Germinal center (tissue), 1 donor: ENCODE data around the gene SUPV3L1.
"Not testable (repeated sequence)": the region's sequence is repeated elsewhere in the genome, so short reads cannot be mapped to it uniquely, and the experiment has no call there.

Experiments used
- DNase-seq: peaks from one replicate; pipeline ENCODE4 v3.0.0; 2012; ENCODE audit warnings: mixed read lengths, low spot score

SUPV3L1 gene

GRCh38 chr10:69179743-69180524 is at the start of gene SUPV3L1:
Gene SUPV3L1, plus strand, starts transcription at chr10:69180234. Its CDS starts 58 bp downstream, at chr10:69180292.
- DNase-seq, result peak; percentile 89

DNA sequence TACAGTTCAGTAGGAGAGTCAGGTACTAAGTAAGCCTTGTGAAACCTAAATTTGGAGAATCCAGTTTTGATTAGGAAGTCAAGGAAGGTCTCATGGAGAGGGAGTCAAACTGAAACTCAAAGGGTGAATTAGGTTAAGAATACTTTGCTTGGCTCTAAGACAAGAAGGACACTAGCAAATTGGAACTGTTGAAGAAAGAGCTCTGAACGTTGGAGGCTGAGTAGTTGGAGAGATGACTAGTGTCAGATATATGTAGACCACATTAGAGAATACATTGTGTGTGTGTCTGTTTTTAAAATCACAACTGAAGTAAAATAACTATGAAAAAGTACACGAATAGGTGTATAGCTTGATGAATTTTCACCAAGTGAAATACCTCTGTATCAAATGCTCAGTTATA is 49.8 kb upstream of the SUPV3L1 start:
- DNase-seq, result no peak

DNA sequence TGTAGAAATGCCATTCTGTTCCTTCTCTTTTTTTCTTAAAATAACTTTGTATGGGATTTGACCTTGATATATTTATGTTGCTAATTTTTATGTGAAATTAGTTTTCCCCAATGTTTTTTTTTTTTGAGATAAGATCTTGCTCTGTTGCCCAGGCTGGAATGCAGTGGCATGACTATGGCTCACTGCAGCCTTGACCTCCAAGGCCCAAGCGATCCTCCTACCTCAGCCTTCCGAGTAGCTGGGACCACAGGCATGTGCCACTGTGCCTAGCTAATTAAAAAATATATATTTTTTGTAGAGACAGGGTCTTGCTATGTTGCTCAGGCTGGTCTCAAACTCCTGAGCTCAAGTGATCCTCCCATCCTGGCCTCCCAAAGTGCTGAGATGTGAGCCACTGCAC is 40.1 kb upstream of the SUPV3L1 start:
- no peak for DNase-seq

GRCh38 chr10:69141304-69141703 is 38.7 kb upstream of the SUPV3L1 start:
- no peak for DNase-seq

- DNase-seq, result not testable (repeated sequence)
These were observed 38.0 kb upstream of the SUPV3L1 start for GRCh38 chr10:69142074-69142473.

DNA sequence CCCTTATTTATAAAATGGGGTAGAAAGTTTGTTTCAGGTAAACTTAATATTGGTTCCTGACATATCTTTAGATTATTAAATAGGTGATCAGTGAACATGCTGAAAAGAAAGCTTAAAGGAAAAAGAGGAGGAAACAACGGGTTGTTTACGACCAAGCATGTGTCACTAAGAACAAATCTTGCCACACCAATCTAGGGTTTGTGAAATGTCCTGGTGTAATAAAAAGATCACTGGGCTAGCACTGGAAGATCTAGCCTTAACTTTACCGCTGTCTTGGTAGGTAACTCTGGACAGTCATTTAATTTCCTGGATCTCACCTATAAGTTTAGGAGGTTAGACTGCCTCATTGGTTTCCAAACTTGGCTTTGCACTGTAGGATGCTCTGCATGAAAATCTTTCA is 37.1 kb upstream of the SUPV3L1 start:
- no peak for DNase-seq

- DNase-seq, result no peak
These were observed 34.7 kb upstream of the SUPV3L1 start for GRCh38 chr10:69145329-69145728.

DNA sequence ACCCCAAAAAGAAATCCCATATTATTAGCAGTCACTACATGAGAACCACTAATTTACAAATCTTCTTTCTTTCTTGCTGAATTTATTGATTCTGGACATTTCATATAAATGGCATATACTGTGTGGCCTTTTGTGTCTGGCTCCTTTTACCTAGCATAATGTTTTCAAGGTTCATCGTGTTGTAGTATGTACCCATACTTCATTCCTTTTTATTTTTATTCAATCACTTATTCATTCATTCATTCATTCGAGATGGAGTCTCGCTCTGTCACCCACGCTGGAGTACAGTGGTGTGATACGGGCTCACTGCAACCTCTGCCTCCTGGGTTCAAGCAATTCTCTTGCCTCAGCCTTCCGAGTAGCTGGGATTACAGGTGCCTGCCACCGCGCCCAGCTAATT is 34.2 kb upstream of the SUPV3L1 start:
- no peak for DNase-seq

- DNase-seq, result no peak
These were observed 33.3 kb upstream of the SUPV3L1 start for GRCh38 chr10:69146759-69147158.

DNA sequence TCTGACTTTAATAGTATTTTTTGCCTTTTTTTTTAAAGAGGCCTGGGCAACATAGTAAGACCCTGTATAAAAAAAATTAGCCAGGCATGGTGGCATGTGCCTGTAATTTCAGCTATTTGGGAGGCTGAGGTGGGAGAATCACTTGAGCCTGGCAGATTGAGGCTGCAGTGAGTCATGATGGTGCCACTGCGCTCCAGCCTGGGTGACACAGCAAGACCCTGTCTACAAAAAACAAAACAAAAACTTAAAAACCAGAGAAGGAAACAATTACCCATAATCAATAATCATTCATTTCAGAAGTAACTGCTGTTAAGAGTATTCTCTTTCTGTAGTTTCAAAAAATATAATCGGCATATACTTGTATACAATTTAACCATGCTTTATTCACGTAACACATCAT is 28.1 kb upstream of the SUPV3L1 start:
- no peak for DNase-seq

DNA sequence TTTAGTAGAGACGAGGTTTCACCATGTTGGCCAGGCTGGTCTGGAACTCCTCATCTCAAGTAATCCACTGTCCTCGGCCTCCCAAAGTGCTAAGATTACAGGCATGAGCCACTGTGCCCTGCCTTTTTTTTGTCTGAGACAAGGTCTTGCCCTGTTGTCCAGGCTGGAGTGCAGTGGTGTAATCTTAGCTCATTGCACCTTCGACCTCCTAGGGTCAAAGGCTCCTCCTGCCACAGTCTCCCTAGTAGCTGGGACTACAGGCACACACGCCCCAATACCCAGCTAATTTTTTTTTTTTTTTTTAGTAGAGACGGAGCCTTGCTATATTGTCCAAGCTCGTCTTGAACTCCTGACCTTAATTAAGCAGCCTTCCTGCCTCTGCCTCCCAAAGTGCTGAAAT is 26.8 kb upstream of the SUPV3L1 start:
- DNase-seq, result no peak

- DNase-seq, result no peak
These were observed 19.2 kb upstream of the SUPV3L1 start for GRCh38 chr10:69160809-69161241.

DNA sequence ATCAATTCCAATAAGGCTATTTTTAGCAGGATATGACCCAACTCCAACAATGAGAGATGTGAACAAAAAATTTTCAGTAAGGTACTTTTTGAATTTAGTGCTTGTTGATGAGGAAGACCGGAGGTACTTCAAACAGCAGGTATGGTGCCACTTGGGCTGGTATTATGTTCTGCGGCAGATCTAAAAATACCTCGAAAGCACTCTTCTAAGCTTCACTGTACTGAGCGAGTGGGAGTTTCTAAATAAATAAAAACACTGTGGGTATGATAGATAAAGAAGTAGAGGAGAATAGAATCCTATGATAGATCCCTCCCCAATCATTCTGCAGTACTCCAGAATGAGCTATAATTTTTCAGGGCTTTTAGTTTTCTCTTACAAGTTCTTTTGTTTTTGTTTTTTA is 11.5 kb upstream of the SUPV3L1 start:
- DNase-seq, result no peak

DNA sequence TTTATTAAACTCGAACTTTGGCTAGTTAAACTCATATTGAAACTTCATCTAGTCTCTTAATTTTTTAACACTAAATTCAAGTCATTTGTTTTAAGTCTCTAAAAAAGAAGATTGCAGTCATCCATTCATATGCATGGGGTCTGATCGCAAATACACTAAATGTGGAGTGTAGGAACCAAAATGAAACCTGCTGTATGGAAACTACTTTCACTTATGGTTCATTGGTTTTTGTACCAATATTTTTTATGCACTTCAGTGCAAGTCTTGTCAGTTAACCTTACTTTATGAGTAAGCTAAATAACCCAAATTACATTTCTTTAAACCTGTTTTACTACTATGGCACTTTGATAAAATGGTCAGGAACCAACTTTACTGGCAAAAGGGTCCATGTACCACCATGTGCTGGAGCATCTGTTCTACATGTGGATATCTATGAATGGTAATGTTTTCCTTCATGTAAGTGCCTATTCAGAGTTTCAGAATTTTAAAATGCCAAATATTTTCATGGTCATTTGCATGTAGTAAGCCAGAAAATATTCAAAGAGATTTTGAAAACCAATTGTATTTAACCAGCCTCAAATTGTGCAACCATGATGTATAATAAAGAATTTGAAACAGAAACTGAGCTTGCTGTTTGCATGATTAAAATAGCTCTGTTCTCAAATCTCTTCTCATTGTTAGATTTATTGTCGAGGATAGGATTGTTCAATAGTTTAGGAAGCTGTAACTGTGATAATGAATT is 7.6 kb upstream of the SUPV3L1 start:
- no peak for DNase-seq

- not testable (repeated sequence) for DNase-seq
These were observed 4.7 kb upstream of the SUPV3L1 start for GRCh38 chr10:69175326-69175725.

- DNase-seq, result no peak
These were observed 3.2 kb upstream of the SUPV3L1 start for GRCh38 chr10:69176823-69177222.

GRCh38 chr10:69179089-69179742 is 818 bp upstream of the SUPV3L1 start:
- DNase-seq, result peak; percentile 18

DNA sequence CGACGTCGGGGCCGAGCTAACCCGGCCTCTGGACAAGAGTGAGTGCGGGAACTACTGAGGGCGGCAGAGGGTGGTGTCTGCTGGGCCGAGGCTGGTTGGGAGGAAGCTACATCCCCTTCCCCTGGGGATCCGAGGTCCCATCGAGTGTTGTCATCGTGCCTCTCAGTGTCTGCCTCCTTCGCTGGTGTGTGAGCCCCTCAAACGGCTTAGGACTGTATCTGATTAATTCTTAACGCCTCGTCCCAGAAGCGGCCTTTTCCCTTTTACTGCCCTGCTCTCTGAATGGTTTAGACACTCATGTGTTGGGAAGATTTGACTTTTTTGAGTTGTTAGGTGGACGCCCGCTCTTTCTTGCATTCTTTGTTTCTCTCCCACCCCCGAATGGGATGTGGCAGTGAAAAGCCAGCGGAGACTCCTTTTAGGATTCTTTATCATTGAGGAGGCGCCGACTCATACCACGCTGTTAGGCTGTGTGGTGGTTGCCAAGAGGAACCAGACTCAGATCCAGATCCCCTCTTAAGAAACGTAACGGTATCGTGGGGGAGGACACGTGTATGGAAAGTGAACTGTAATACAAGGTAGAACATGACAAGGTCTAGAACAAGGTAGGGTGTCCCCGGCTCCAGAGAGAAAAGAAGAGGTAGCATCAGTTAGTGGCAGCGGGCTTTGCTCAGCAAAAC is 631 bp downstream of the SUPV3L1 start:
- DNase-seq, result peak; percentile 42

DNA sequence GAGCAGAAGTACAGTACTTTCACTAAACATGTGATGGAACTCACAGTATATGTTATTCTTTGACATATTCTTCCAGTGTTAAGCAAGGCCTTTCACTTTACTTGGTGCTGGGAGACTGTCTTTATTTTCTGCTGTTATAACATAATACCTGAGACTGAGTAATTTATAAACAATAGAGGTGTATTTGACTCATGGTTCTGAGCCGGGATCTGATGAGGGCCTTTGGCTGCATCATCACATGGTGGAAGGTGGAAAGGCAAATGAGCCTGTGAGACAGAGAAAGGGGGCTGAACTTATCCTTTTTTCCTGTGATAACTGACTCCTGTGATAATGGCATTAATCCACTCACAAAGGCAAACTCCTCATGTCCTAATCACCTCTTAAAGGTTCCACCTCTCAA is 1.4 kb downstream of the SUPV3L1 start:
- DNase-seq, result no peak

DNA sequence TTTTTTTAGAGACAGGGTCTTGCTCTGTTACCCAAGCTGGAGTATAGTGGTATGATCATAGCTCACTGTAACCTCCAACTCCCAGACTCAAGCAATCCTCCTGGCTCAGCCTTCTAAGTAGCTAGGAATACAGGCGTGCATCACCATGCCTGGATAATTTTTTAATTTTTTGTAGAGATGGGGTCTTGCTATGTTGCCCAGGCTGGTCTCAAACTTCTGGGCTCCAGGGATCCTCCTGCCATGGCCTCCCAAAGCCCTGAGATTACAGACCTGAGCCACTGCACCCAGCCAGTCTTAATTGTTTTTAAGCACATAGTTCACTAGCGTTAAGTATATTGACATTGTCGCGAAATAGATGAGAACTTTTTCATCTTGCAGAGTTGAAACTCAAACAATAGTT is 2.0 kb downstream of the SUPV3L1 start:
- no peak for DNase-seq

DNA sequence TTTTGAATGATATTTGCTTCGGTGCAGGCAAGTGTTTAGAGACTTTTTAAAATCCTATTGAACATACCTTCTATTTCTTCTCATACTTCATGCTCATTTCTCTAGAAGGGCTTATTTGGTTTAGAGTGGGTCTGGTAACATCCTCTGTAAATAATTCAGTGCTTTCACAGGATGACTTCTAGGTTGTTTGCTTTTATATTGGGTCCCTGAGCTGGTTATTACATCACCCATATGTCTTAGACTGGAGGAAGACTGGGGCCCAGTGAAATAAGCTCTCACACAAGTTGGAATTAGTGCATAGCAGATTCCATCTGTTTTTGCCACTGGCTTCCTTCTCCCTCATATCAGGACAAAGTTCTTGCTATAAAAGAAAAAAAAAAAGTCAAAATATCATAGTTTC is 6.5 kb downstream of the SUPV3L1 start:
- DNase-seq, result no peak

DNA sequence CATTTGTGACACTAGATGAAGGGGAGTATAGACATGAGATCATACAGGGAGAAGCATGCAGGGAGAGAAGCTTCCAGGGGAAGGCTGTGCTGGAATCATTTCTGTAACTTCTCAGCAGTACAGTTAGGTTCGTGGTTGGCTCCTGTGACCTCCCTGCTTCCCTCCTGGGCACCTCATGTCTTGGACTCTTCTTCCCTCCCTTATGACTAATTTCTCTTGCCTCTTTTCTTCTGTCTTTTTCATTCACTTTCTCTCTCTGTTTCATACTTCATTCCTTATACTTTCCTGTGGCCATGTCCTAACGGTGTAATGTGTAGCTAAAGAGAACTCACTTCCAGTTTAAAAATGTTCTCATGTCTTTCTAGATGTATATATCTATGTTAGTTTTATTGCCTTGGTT is 21.0 kb downstream of the SUPV3L1 start:
- DNase-seq, result no peak
